B cell (primary cell): Measurements from ENCODE around the gene GPHN.

ENCODE experiments used
- EZH2 ChIP-seq: IDR thresholded peaks from 2 replicates; pipeline ENCODE4 v1.6.1; 2012; ENCODE audit warnings: borderline replicate concordance, low read depth, mild to moderate bottlenecking, moderate library complexity, low read length; ENCODE audit not compliant: insufficient read depth, poor library complexity, severe bottlenecking
- TF ChIP-seq, protein P1 (sequence below): fragments of 200-600 bp; IDR thresholded peaks from one replicate; pipeline ENCODE4 v1.8.0; 2022; ENCODE audit warnings: antibody characterized with exemption, mild to moderate bottlenecking

DNA sequence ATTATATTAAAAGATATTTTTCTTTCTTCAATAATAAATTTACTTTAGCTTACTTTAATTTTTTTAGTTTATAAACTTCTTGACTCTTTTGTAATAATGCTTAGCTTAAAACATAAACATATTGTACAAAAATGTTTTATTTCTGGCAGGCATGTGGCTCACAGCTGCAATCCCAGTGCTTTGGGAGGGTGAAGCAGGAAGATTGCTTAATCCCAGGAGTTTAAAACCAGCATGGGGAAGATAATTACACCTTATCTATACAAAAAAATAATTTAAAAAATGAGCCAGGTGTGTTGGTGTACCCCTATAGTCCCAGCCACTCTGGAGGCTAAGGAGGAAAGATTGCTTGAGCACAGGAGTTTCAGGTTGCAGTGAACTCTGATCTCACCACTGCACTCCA is 120.7 kb downstream of the GPHN start:
- TF ChIP-seq, protein P1, sequence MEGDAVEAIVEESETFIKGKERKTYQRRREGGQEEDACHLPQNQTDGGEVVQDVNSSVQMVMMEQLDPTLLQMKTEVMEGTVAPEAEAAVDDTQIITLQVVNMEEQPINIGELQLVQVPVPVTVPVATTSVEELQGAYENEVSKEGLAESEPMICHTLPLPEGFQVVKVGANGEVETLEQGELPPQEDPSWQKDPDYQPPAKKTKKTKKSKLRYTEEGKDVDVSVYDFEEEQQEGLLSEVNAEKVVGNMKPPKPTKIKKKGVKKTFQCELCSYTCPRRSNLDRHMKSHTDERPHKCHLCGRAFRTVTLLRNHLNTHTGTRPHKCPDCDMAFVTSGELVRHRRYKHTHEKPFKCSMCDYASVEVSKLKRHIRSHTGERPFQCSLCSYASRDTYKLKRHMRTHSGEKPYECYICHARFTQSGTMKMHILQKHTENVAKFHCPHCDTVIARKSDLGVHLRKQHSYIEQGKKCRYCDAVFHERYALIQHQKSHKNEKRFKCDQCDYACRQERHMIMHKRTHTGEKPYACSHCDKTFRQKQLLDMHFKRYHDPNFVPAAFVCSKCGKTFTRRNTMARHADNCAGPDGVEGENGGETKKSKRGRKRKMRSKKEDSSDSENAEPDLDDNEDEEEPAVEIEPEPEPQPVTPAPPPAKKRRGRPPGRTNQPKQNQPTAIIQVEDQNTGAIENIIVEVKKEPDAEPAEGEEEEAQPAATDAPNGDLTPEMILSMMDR: no peak
- no peak for TF ChIP-seq EZH2
